Jurkat, Clone E6-1 (cell line): Measurements from ENCODE around the gene TGOLN2.
A peak's percentile ranks its signal among the peaks of the same experiment; 100 is the strongest.

Experiments used
- DNase-seq: peaks from one replicate; pipeline ENCODE4 v3.0.0-alpha.2; 2011; ENCODE audit warnings: low read depth, low spot score
- H3K4me3 ChIP-seq: 2 replicates; pipeline ENCODE4 v1.5.1; 2011; ENCODE audit warnings: mild to moderate bottlenecking, low read length, control low read depth, moderate library complexity

Gene TGOLN2

DNA sequence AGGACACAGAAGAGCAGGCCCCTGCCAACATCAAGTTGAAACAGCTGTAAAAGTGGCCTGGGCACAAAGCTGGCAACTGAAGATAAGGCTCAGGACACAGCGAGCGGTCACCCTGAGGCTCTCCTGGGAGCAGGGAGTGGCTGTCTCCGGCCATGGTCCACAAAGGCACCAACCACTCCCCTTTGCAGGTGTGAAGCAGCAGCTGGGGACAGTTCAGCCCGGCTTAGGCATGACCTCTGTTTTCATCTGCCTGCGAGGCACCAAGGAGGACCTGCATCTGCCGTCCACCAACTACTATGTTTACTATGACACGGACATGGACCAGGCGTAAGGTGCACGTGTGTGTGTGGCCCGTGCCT, 12.9 kb downstream of the TGOLN2 start:
- no peak for DNase-seq
- no peak overlapping the region for H3K4me3 ChIP-seq

- H3K4me3 ChIP-seq = no peak overlapping the region
- DNase-seq = no peak
Observed at GRCh38 chr2:85312404-85312803, 15.4 kb downstream of the TGOLN2 start.

- DNase-seq = no peak
- H3K4me3 ChIP-seq = no peak overlapping the region
Observed at GRCh38 chr2:85310330-85310729, 17.5 kb downstream of the TGOLN2 start.

GRCh38 chr2:85309699-85310321, 18.0 kb downstream of the TGOLN2 start:
- no peak for DNase-seq

DNA sequence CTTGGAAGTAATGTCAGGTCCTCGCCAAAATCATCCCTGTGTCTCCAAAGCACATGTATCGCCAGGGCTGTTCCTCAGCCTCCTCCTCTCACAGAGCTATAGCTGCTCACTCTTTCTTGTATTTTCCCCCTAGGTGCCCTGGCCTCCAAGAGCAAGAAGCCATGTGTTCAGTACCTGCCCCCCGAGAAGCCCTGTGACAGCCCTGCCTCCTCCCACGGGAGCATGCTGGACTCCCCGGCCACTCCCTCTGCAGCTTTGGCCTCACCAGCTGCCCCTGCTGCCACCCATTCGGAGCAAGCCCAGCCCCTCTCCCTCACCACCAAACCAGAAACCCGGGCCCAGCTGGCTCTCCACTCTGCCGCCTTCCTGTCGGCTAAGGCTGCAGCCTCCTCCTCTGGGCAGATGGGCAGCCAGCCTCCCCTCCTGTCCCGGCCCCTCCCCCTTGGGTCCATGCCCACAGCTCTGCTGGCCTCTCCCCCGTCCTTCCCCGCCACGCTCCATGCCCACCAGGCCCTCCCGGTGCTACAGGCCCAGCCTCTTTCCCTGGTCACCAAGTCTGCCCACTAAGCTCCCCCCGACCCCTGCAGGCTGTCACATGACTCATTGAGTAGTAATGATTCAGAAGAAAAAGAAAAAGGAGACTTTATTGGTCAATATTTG, 18.8 kb downstream of the TGOLN2 start:
- H3K4me3 ChIP-seq = no peak overlapping the region
- DNase-seq = no peak

More at GRCh38 chr2:85309699-85310321, 18.0 kb downstream of the TGOLN2 start:
- no peak overlapping the region; the same call in 1 of the 2 replicates for H3K4me3 ChIP-seq

DNA sequence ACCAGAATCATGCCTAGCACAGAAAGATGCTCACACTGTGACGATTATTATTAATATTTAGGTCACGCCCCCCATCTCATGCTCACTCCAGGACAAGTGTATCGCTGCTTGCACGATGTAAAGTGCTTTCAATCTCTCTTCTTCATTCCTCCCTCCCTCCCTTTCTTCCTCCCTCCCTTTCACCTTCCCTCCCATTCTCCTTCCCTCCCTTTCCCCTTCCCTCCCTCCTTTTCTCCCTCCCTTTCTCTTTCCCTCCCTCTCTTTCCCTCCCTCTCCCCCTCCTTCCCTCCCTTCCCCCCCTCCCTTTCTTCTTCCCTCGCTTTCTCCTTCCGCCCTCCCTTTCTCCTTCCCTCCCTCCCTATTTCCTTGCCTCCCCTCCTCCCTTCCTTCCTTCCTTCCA, 19.6 kb downstream of the TGOLN2 start:
- no peak for DNase-seq
- no peak overlapping the region for H3K4me3 ChIP-seq

- no peak for DNase-seq
- no peak overlapping the region for H3K4me3 ChIP-seq
Observed at GRCh38 chr2:85307527-85307897, 20.3 kb downstream of the TGOLN2 start.

DNA sequence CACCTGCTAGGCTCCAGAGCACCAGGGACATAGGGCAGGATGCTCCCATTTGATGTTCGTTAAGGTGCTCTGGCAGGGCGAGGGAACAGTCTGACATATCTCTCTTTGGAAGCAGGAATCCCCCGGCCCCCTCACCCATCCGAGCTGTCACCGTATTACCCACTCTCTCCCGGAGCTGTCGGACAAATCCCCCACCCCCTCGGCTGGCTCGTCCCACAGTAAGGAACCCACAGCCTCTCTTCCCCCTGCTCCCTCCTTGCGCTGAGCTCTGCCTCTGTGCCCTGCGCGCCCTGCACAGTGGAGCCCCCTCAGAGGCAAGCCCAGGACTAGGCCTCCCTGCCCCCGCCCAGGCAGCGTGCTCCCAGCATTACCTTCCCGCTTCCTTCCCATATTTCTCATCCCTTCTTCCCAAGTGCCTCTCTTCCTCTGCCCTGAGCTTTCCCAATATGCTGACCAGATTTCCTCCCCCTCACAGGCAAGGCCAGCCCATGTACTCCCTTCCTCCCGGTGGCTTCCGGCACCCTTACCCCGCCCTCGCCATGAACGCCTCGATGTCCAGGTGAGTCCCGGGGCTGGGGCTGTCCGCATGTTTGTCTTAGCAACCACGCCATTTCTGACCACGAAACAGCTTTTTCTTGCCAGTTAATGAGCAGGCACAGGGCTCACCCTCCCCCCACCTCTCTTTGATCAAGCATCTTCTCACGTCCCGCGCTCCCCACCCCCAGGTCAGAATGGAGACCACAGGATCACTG, 23.8 kb downstream of the TGOLN2 start:
- DNase-seq = no peak
- H3K4me3 ChIP-seq = no peak overlapping the region

GRCh38 chr2:85302121-85302520, 25.7 kb downstream of the TGOLN2 start:
- no peak for DNase-seq
- no peak overlapping the region for H3K4me3 ChIP-seq

DNA sequence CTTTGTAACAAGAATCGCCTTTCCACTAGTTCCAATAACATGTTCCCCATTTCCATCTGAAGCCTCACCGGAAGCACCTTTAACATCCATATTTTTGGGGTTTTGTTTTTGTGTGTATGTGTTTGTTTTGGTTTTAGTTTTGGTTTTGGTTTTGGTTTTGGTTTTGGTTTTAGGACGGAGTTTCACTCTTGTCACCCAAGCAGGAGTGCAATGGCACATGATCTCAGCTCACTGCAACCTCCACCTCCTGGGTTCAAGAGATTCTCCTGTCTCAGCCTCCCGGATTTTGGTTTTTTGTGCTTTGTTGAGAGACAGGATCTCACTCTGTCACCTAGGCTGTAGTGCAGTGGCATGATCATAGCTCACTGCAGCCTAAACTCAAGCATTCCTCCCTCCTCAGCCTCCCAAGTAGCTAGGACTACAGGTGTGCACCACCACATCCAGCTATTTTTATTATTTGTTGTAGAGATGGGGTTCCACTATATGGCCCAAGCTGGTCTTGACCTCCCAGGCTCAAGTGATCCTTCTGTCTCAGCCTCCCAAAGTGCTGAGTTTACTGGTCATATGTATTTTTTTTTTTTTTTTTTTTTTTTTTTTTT, 36.3 kb downstream of the TGOLN2 start:
- H3K4me3 ChIP-seq = peak overlapping the region; percentile 1; the same call in 1 of the 2 replicates

GRCh38 chr2:85288244-85288725, 39.5 kb downstream of the TGOLN2 start:
- no peak for DNase-seq
- H3K4me3 ChIP-seq = no peak overlapping the region

More for the DNA sequence above, 36.3 kb downstream of the TGOLN2 start:
- DNase-seq = peak; percentile 21

DNA sequence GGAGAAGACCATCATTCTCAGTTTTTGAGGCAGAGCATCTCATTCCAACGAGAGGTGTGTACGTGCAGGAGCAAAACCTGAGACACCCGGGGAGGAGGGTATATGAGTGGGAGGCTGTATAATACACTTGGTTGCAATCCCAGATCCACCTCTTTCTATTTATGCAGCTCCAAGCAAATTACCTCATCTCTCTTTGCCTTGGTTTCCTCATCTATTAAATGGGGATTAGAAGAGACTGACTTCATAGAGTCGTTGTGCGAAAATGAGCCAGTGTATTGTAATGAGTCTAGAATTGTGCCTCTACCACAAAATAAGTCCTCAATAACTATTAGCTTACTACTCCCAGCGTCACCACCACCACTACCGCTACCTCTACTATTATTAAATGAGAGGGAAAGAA, 40.1 kb downstream of the TGOLN2 start:
- no peak for DNase-seq
- H3K4me3 ChIP-seq = no peak overlapping the region

DNA sequence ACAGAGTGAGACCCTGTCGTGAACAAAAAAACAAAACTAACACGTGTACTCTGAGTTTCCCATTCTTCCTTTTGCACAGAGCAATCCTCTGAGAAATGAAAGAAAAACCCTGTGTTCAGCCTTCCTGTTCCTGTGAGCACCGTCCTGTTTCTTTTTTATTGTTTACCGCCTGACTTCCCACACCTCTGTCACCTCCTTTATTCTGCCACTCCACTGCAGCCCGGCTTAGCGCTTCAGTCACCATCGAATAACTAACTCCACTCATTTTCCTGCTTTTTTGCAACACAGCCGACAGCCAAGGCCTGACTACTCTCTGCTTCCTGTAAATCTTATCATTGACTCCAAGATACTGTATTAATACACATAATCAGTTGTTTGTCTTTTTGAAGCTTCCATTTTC, 40.9 kb downstream of the TGOLN2 start:
- DNase-seq = no peak
- no peak overlapping the region for H3K4me3 ChIP-seq

DNA sequence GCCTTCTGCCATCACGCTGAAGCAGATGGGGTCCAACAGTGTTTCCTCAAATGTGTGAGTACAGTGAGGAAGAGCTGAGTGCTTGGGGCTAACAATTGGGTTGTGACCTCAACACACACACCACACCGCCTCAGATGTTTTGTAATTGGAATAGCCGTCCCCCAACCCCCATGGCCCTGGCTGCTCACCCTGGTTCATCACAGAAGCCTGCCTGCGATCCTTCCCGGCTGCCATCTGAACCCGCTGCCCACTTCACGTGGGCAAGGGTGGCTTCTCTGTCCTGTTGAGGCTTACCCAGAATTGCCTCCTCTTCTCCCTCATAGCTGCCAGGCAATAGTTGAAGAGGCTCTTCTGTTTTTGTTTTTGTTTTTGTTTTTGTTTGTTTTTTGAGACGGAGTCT, 44.1 kb downstream of the TGOLN2 start:
- no peak overlapping the region for H3K4me3 ChIP-seq
- no peak for DNase-seq

DNA sequence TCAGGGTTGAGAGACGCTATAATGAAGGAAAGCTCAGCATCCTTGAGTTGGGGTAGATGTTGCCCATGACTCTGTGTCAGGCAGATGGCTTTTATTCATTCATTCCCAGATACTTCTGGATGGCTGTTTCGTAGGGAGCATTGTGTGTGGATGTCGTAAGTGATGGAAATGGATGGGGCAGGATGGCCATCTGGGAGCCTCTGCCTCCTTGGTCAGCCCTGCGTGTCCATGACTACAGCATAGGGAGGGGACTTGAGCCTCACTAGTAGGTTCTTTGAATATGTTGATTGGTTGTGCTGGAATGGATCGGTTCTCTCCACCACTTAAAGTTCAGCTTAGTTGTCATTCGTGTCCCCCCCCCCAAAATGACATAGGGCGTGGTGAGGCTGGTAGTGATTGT, 44.9 kb downstream of the TGOLN2 start:
- no peak overlapping the region for H3K4me3 ChIP-seq
- no peak for DNase-seq

- no peak for DNase-seq
- no peak overlapping the region for H3K4me3 ChIP-seq
Observed at GRCh38 chr2:85281553-85281952, 46.2 kb downstream of the TGOLN2 start.

- H3K4me3 ChIP-seq = no peak overlapping the region
- DNase-seq = no peak
Observed at GRCh38 chr2:85278361-85278760, 49.4 kb downstream of the TGOLN2 start.

DNA sequence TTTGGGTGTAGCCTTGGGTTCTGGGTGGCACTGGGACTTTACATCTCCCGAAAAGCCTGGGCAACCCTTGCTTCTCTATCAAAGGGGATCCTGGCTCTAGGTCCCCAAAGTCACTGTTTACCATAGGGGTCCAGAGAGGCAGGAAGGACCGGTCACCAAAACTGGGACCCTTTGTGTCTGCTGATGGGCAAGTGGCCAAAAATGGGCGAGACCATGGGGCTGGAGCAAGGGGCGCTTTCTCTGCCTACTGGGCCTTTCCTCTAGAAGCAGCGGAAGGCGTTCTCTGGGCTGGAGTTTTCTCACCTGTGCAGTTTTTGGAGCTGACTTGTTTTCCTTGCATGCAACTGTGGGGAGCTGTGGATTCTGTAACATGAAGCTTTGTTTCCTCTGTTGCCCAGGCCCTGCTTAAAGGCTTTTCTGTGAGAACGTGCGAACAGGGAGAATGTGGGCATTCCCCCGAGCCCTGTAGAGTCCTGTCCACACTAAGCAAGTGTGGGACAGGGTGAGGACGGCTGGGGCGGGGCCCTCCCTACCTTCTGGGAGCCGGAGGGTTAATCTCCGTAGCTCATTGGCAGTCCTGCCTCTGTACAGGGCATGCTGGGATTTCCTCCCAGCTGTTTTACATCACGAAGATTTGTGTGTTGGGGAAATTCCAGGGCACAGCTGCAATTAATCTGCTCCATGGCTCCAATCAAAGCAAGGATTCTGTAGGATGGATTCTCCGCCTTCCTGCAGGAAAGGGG, 50.2 kb downstream of the TGOLN2 start:
- no peak for DNase-seq

DNA sequence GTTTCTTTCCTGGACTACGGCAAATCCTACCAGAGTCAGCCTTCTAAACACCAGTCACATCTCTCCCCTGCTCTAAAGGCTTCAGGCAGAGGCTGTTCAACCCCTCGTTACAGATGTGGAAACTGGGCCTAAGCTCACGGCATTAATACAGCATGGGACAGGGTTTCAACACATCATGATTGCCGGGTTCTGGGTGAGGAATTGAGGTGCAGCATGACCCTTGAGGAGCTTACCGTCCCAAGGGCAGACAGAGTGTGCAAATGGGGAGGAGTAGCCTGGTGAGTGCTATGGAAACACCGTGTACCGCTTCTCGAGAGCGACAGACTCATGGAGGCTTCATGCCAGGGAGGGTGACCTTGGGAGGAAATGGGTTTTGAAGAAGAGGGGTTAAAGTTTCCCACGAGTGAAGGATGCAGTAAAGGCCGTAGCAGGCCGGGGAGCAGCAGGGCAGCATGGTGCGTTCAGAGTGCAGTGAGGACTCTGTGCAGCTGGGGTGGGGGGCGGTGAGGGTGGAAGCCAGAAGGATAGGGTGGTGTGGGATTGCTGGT, 51.1 kb downstream of the TGOLN2 start:
- no peak overlapping the region for H3K4me3 ChIP-seq
- no peak for DNase-seq

More for the DNA sequence above, 50.2 kb downstream of the TGOLN2 start:
- no peak overlapping the region for H3K4me3 ChIP-seq
